ENCODE results near the gene FBXL12.

DNA sequence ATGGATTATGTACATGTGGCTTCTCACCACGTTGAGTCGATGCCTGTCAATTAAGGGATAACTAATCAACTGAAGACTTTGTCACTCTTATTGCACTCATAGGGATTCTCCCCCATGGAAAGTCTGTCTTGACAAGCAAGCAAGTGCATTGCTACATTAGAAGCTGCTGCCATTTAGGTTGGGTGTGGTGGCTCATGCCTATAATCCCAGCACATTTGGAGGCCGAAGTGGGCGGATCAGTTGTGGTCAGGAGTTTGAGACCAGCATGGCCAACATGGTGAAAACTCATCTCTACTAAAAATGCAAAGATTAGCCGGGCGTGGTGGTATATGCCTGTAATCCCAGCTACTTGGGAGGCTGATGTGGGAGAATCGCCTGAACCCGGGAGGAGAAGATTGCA is 32.1 kb downstream of the FBXL12 start:
- TF ChIP-seq, protein P1, sequence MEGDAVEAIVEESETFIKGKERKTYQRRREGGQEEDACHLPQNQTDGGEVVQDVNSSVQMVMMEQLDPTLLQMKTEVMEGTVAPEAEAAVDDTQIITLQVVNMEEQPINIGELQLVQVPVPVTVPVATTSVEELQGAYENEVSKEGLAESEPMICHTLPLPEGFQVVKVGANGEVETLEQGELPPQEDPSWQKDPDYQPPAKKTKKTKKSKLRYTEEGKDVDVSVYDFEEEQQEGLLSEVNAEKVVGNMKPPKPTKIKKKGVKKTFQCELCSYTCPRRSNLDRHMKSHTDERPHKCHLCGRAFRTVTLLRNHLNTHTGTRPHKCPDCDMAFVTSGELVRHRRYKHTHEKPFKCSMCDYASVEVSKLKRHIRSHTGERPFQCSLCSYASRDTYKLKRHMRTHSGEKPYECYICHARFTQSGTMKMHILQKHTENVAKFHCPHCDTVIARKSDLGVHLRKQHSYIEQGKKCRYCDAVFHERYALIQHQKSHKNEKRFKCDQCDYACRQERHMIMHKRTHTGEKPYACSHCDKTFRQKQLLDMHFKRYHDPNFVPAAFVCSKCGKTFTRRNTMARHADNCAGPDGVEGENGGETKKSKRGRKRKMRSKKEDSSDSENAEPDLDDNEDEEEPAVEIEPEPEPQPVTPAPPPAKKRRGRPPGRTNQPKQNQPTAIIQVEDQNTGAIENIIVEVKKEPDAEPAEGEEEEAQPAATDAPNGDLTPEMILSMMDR (IDR thresholded peaks at IDR 0.05; ENCODE audit: low read length): no peak
- TF ChIP-seq EZH2 (IDR thresholded peaks at IDR 0.05; ENCODE audit: borderline replicate concordance, low read length): no peak

Measured in OCI-LY1 (cell line).